BJ (cell line): ENCODE results near the gene MOV10L1. TPM values are rescaled to one million over a fixed set of nuclear protein-coding genes. Genes with fewer than 3 reads are reported as not detected.
"Not testable (repeated sequence)": the region's sequence is repeated elsewhere in the genome, so short reads cannot be mapped to it uniquely, and the experiment has no call there.

ENCODE experiments used
- CTCF ChIA-PET: fragments of 350-600 bp; formaldehyde crosslinking; extraction: SDS; loops from one replicate; lab custom pipeline; 2021; ENCODE audit warnings: antibody characterized with exemption, inconsistent platforms; lab: Yijun Ruan, JAX
- POLR2A ChIA-PET: fragments of 300-600 bp; sonication (Branson Sonifier 250); formaldehyde crosslinking; extraction: SDS; loops from one replicate; lab custom pipeline; 2021; ENCODE audit warnings: antibody characterized with exemption; lab: Charles Lee
- DNase-seq: peaks from one replicate; pipeline ENCODE4 v3.0.0-alpha.2; 2011; ENCODE audit warnings: low read depth
- H3K27me3 ChIP-seq: 2 replicates; pipeline ENCODE4 v1.6.0; 2011; ENCODE audit warnings: low read length; ENCODE audit not compliant: control insufficient read depth, insufficient read depth
- H3K36me3 ChIP-seq: 2 replicates; pipeline ENCODE4 v1.5.1; 2011; ENCODE audit warnings: low read length; ENCODE audit not compliant: control insufficient read depth, insufficient read depth
- H3K4me3 ChIP-seq: 2 replicates; pipeline ENCODE4 v1.5.1; 2011; ENCODE audit warnings: low read depth, mild to moderate bottlenecking, control low read depth, low read length
- polyA plus RNA-seq: library from polyadenylated mRNA; depleted of rRNA; stranded (reverse); fragments of >200 nt; gene quantifications from 2 replicates; pipeline ENCODE4 v1.2.3, GENCODE V29; 2011
- TF ChIP-seq, protein P1 (sequence below): IDR thresholded peaks from 2 replicates; pipeline ENCODE4 v1.5.1; 2011; ENCODE audit warnings: low read depth, mild to moderate bottlenecking, control low read depth, inconsistent platforms, low read length, moderate library complexity; ENCODE audit not compliant: insufficient read depth

Gene MOV10L1
- polyA plus RNA-seq, 1 experiment = 6.6 TPM

DNA sequence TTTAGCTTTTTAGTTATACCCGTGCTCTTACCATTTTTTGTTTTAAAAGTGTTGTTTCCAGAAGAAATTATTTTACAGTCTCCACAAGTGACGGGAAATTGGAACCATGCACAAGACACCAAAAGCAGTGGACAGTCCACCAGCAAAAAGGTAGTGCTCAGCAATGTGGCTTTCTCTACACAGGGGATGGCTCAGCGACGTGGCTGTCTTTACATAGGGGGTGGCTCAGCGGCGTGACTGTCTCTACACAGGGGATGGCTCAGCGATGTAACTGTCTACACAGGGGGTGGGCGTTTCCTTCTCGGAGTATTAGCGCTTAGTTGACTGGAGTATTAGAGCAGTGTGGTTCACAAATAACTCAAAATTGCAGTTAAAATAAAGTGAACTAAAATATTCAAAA, 44.7 kb downstream of the MOV10L1 start:
- H3K27me3 ChIP-seq = no peaks in the 10 kb centered on the region
- DNase-seq = no peak
- POLR2A ChIA-PET = no interaction called here
- H3K36me3 ChIP-seq = peaks cover 8% of the 10 kb centered on the region
- no peak overlapping the region for H3K4me3 ChIP-seq
- CTCF ChIA-PET = interaction anchor here (0.7 kb wide), 1 partner anchor 41 kb away, joined by 3 read pairs; no protein-coding TSS in a partner anchor
- TF ChIP-seq, protein P1, sequence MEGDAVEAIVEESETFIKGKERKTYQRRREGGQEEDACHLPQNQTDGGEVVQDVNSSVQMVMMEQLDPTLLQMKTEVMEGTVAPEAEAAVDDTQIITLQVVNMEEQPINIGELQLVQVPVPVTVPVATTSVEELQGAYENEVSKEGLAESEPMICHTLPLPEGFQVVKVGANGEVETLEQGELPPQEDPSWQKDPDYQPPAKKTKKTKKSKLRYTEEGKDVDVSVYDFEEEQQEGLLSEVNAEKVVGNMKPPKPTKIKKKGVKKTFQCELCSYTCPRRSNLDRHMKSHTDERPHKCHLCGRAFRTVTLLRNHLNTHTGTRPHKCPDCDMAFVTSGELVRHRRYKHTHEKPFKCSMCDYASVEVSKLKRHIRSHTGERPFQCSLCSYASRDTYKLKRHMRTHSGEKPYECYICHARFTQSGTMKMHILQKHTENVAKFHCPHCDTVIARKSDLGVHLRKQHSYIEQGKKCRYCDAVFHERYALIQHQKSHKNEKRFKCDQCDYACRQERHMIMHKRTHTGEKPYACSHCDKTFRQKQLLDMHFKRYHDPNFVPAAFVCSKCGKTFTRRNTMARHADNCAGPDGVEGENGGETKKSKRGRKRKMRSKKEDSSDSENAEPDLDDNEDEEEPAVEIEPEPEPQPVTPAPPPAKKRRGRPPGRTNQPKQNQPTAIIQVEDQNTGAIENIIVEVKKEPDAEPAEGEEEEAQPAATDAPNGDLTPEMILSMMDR = no peak

DNA sequence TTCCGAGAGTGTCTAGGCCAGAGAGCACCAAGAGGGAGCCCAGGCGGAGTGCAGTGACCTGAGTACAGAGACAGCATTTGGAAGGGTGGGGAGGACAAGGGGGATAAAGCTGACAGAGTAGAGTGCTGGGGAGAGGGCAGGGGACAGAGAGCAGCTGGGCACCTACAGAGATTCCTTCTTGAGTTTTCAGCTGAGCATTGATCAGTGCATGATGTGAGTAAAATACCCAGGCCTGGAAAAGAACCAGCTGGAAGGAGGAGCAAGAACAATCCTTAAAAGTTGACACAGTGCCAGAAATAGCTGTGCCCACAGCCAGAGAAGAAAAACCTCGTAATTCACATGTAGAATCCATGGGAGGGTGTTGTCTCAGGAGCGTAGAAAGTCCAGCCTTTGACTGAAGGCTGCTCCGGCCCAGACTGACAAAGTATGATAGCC, 46.8 kb downstream of the MOV10L1 start:
- Histone ChIP-seq H3K27me3 (no peaks in the 10 kb centered on the region), H3K4me3 (no peak overlapping the region), H3K36me3 (peaks cover 8% of the 10 kb centered on the region)
- ChIA-PET CTCF (interaction anchor here (1.0 to 1.3 kb wide), 3 partner anchors 10 to 19 kb away, joined by 3 to 4 read pairs (median 3); no protein-coding TSS in a partner anchor), POLR2A (no interaction called here)
- DNase-seq = no peak
- TF ChIP-seq, protein P1 = no peak

DNA sequence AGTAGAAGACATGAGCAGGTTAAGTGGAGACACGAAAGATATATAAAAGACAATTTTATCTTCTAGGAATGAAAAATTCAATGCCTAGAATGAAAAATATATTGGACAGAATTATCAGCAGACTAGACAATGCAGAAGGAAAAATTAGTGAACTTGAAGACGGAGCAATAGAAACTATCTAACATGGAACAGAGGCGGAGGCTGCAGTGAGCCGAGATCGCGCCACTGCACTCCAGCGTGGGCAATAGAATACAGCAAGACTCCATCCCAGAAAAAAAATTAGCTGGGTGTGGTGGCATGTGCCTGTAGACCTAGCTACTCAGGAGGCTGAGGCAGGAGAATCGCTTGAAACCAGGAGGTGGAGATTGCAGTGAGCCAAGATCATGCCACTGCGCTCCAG, 47.5 kb downstream of the MOV10L1 start:
- DNase-seq = not testable (repeated sequence)

DNA sequence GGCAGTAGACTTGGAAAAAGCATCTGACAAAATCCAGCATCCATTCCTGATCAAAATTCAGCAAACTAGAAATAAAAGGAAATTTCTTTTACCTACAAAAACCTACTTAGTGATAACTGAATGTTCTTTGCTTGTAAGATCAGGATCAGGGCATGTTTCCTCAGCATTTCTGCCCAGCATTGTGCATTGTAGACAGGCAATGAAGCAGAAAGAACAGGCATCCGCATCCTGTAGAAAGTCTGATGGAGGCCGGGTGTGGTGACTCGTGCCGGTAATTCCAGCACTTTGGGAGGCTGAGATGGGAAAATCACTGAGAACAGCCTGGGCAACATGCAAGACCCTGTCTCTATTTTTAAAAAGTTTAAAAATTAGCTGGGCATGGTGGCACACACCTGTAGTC, 48.2 kb downstream of the MOV10L1 start:
- ChIA-PET CTCF (no interaction called here), POLR2A (no interaction called here)

More for the DNA sequence above, 47.5 kb downstream of the MOV10L1 start:
- POLR2A ChIA-PET, H3K36me3 ChIP-seq, H3K4me3 ChIP-seq, H3K27me3 ChIP-seq: not testable (repeated sequence)
- CTCF ChIA-PET = interaction anchor here (1.0 to 1.3 kb wide), 3 partner anchors 9 to 19 kb away, joined by 3 to 4 read pairs (median 3); no protein-coding TSS in a partner anchor

DNA sequence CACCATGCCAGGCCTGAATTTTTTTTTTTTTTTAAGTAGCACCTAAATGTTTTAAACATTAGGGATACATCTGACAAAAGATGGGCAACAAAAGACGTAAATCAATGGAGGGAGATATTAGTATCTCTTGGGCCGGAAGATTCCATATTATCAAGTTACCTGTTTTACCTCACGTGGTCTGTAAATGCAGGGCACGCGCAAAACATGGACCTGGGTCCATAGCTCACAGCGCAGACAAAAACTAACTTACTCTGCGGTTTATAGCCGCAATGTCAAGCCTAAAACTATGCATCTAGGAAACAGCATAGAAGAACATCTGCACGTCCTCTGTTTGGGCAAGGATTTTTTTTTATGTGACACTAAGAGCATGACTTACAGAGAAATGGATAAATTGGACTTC, 49.2 kb downstream of the MOV10L1 start:
- ChIA-PET CTCF (no interaction called here), POLR2A (no interaction called here)
- DNase-seq = no peak
- H3K27me3 ChIP-seq = no peaks in the 10 kb centered on the region
- H3K36me3 ChIP-seq = peaks cover 7% of the 10 kb centered on the region
- H3K4me3 ChIP-seq = no peak overlapping the region
- TF ChIP-seq, protein P1 = no peak

More for the DNA sequence above, 48.2 kb downstream of the MOV10L1 start:
- no peak overlapping the region for H3K4me3 ChIP-seq
- no peaks in the 10 kb centered on the region for H3K27me3 ChIP-seq
- DNase-seq = no peak
- H3K36me3 ChIP-seq = peaks cover 7% of the 10 kb centered on the region
- TF ChIP-seq, protein P1 = no peak
